Epithelial cell of esophagus (primary cell): ENCODE data around the gene CNTNAP2.

Source experiments
- DNase-seq: peaks from one replicate; pipeline ENCODE4 v3.0.0; 2010; ENCODE audit warnings: low read depth
- H3K4me3 ChIP-seq: 2 replicates; pipeline ENCODE4 v1.5.1; 2011; ENCODE audit warnings: mild to moderate bottlenecking, low read length, control low read depth
- TF ChIP-seq, protein P1 (sequence below): IDR thresholded peaks from 2 replicates; pipeline ENCODE4 v1.5.1; 2011; ENCODE audit warnings: low read depth, mild to moderate bottlenecking, low read length, control low read depth, inconsistent platforms; ENCODE audit not compliant: insufficient read depth; ENCODE audit errors: missing control alignments

CNTNAP2 gene

GRCh38 chr7:146698995-146699610, 582.5 kb downstream of the CNTNAP2 start:
- TF ChIP-seq, protein P1, sequence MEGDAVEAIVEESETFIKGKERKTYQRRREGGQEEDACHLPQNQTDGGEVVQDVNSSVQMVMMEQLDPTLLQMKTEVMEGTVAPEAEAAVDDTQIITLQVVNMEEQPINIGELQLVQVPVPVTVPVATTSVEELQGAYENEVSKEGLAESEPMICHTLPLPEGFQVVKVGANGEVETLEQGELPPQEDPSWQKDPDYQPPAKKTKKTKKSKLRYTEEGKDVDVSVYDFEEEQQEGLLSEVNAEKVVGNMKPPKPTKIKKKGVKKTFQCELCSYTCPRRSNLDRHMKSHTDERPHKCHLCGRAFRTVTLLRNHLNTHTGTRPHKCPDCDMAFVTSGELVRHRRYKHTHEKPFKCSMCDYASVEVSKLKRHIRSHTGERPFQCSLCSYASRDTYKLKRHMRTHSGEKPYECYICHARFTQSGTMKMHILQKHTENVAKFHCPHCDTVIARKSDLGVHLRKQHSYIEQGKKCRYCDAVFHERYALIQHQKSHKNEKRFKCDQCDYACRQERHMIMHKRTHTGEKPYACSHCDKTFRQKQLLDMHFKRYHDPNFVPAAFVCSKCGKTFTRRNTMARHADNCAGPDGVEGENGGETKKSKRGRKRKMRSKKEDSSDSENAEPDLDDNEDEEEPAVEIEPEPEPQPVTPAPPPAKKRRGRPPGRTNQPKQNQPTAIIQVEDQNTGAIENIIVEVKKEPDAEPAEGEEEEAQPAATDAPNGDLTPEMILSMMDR = no peak
- H3K4me3 ChIP-seq = no peak overlapping the region
- DNase-seq = no peak

DNA sequence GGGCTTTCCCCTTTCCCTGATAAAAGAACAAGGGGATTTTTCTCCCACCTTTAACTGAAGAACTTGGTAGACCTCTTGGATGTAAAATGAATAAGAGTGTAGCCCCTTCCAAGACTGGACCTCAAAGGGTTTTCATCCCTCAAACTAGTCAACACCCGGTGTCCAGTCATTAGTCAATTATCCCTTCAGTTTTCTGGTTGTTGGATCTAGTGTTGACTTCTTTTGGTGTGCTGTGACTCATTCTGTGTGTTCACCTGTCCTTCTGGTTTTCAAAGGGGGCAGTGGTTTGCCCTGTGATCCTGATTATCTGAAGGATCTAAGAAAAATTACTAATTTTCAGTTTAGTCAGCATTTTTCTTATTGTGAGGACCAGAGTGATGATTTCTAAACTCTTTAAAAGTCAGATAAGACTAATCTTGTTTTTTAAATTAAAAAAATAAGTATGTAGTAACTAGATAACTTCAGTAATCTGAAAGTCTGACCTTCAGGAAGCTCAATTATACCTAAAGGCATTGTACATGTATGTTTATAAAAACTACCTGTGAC, 583.5 kb downstream of the CNTNAP2 start:
- H3K4me3 ChIP-seq = no peak overlapping the region
- no peak for DNase-seq
- TF ChIP-seq, protein P1 = no peak

- TF ChIP-seq, protein P1 = no peak
- H3K4me3 ChIP-seq = no peak overlapping the region
- DNase-seq = no peak
These were observed 584.6 kb downstream of the CNTNAP2 start for GRCh38 chr7:146701166-146701565.

DNA sequence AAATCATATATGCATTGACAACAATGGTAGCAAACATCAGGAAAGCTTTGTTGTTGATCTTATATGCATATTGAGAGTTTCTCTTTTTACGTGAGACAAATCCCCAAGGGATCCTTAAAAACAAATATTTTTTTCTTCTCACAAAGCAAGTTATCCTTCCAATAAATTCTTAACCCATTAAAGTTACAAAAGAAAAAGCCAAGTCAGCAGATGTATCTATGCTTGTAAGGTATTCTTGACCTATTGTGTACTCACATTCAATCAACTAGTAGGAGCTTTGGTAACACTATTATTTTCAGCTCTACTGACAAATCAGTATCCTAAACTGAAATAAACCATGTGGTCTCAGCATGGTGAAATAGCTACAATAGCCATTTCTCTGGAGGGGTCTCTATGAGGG, 586.3 kb downstream of the CNTNAP2 start:
- no peak for DNase-seq
- TF ChIP-seq, protein P1 = no peak
- H3K4me3 ChIP-seq = no peak overlapping the region

DNA sequence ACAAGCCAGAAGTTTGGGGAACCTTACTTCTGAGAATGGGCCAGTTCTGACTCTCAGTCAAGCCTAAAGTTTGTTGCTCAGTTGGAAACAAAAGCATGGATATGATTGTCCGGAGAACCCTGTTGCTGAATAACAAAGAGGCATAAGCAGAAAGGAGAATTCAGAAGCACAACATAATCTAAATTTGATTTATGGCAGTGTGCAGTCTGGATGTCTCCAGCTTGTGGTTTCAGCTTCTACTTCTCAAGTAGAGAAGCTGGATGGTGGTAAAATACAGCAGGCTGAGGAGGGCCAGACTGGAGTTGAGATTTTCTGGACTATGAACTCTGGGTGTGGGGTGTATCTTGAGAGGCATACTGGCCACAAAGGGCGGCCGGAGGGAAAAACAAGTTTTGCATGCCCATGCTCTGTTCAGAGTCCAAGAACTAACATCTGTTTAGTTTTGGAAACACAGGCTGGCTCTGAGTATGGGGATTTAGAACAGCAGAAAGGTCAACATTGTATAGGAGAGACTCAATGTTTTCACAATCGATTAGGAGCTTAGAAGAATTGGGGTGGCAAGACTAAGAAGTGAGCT, 592.9 kb downstream of the CNTNAP2 start:
- H3K4me3 ChIP-seq = no peak overlapping the region
- DNase-seq = no peak
- TF ChIP-seq, protein P1 = no peak

- no peak overlapping the region for H3K4me3 ChIP-seq
- no peak for DNase-seq
- TF ChIP-seq, protein P1 = no peak
These were observed 596.6 kb downstream of the CNTNAP2 start for GRCh38 chr7:146713205-146713604.

GRCh38 chr7:146713934-146714333, 597.3 kb downstream of the CNTNAP2 start:
- DNase-seq = no peak
- TF ChIP-seq, protein P1 = no peak
- no peak overlapping the region for H3K4me3 ChIP-seq
